ENCODE measurements around the gene ZBTB20.

DNA sequence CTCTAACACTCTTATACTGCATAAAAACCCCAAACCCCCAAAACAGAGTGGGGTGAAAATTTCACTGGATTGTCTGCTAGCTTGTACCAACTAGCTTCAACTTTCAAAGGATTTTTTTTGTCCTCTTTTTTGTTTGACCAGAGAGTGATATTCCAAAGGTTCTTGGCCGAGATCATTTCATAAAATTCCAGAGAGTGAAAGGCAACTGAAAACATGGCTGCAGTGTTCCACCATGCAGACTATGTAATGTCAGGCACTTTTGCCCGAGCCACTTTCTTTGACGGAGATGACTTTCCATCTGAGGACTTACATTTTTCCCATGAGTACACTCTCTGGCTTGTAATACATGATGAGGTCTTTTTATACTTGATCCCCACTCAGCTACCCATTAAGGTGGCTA is 745.7 kb downstream of the ZBTB20 start:
- no peak for TF ChIP-seq CBX5 (IDR thresholded peaks at IDR 0.05; ENCODE audit: low read depth)
- no peak for TF ChIP-seq EZH2 (IDR thresholded peaks at IDR 0.05; ENCODE audit: borderline replicate concordance, control insufficient read depth, low read depth, low read length)
- TF ChIP-seq ASH2L (IDR thresholded peaks at IDR 0.05; ENCODE audit: borderline replicate concordance, low read depth) = no peak
- no peak for TF ChIP-seq GABPA (IDR thresholded peaks at IDR 0.05; ENCODE audit: low read depth)
- no peak for TF ChIP-seq ESRRA (IDR thresholded peaks at IDR 0.05; ENCODE audit: low read length)
- TF ChIP-seq, protein P1, sequence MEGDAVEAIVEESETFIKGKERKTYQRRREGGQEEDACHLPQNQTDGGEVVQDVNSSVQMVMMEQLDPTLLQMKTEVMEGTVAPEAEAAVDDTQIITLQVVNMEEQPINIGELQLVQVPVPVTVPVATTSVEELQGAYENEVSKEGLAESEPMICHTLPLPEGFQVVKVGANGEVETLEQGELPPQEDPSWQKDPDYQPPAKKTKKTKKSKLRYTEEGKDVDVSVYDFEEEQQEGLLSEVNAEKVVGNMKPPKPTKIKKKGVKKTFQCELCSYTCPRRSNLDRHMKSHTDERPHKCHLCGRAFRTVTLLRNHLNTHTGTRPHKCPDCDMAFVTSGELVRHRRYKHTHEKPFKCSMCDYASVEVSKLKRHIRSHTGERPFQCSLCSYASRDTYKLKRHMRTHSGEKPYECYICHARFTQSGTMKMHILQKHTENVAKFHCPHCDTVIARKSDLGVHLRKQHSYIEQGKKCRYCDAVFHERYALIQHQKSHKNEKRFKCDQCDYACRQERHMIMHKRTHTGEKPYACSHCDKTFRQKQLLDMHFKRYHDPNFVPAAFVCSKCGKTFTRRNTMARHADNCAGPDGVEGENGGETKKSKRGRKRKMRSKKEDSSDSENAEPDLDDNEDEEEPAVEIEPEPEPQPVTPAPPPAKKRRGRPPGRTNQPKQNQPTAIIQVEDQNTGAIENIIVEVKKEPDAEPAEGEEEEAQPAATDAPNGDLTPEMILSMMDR (IDR thresholded peaks at IDR 0.05 in 2 of 3, conservative IDR thresholded peaks at IDR 0.05 in 1 of 3; ENCODE audit: control insufficient read depth in 2 of 3, extremely low read depth in 1 of 3, insufficient read depth in 1 of 3, low read depth in 3 of 3, low read length in 3 of 3) = no peak
- TF ChIP-seq PML (IDR thresholded peaks at IDR 0.05; ENCODE audit: low read length) = no peak
- TF ChIP-seq SMC3 (IDR thresholded peaks at IDR 0.05; ENCODE audit: borderline replicate concordance, low read length) = no peak
